GM19397 (cell line): ENCODE measurements around the gene MTCL1.

Source experiments
- ATAC-seq: cut with Tn5 transposase; IDR thresholded peaks from one replicate; pipeline ENCODE4 v1.9.1; 2021; ENCODE audit warnings: mild to moderate bottlenecking, moderate library complexity; ENCODE audit not compliant: unreplicated experiment

Gene MTCL1

GRCh38 chr18:8705238-8705960 is at the start of gene MTCL1:
Gene MTCL1 (plus strand): TSS chr18:8705556. CDS start chr18:8705661, 105 bp downstream.
- ATAC-seq = peak; percentile 42

- ATAC-seq = no peak
Observed at GRCh38 chr18:8656232-8656631, 49.1 kb upstream of the MTCL1 start.

- ATAC-seq = no peak
Observed at GRCh38 chr18:8657050-8657820, 48.1 kb upstream of the MTCL1 start.

- no peak for ATAC-seq
Observed at GRCh38 chr18:8657873-8658470, 47.4 kb upstream of the MTCL1 start.

GRCh38 chr18:8658858-8659485 is 46.4 kb upstream of the MTCL1 start:
- no peak for ATAC-seq

- no peak for ATAC-seq
Observed at GRCh38 chr18:8659609-8660242, 45.6 kb upstream of the MTCL1 start.

- no peak for ATAC-seq
Observed at GRCh38 chr18:8660316-8660715, 45.0 kb upstream of the MTCL1 start.

GRCh38 chr18:8661754-8662559 is 43.4 kb upstream of the MTCL1 start:
- ATAC-seq = no peak

GRCh38 chr18:8662560-8663255 is 42.6 kb upstream of the MTCL1 start:
- no peak for ATAC-seq

- no peak for ATAC-seq
Observed at GRCh38 chr18:8667846-8668245, 37.5 kb upstream of the MTCL1 start.

GRCh38 chr18:8668381-8668780 is 37.0 kb upstream of the MTCL1 start:
- ATAC-seq = no peak

- no peak for ATAC-seq
Observed at GRCh38 chr18:8669571-8669970, 35.8 kb upstream of the MTCL1 start.

- ATAC-seq = peak; percentile 84
Observed at GRCh38 chr18:8673256-8674209, 31.8 kb upstream of the MTCL1 start.

- ATAC-seq = no peak
Observed at GRCh38 chr18:8675057-8675456, 30.3 kb upstream of the MTCL1 start.

GRCh38 chr18:8681196-8681595 is 24.2 kb upstream of the MTCL1 start:
- no peak for ATAC-seq

- ATAC-seq = no peak
Observed at GRCh38 chr18:8684577-8684976, 20.8 kb upstream of the MTCL1 start.

- ATAC-seq = no peak
Observed at GRCh38 chr18:8685141-8685913, 20.0 kb upstream of the MTCL1 start.

GRCh38 chr18:8685914-8686216 is 19.5 kb upstream of the MTCL1 start:
- no peak for ATAC-seq
